Measurements from ENCODE around the gene RCCD1. TPM values are rescaled to one million over a fixed set of nuclear protein-coding genes. Genes with fewer than 3 reads are reported as not detected.

Gene RCCD1
- total RNA-seq, 1 donor from 2014 or later = 21.5 TPM

- Mint-ChIP-seq H3K9me3 (no peaks in the 10 kb centered on the region), H3K27ac (no peak overlapping the region), H3K36me3 (peaks cover 31% of the 10 kb centered on the region), H3K27me3 (ENCODE audit: low read depth) (no peaks in the 10 kb centered on the region), H3K4me3 (no peak overlapping the region), H3K4me1 (no peaks in the 10 kb centered on the region)
- no peak for DNase-seq (ENCODE audit: low spot score in 2 of 2, unreplicated experiment in 2 of 2)
- TF ChIP-seq CTCF (IDR thresholded peaks at IDR 0.05; ENCODE audit: unreplicated experiment) = no peak
Observed at GRCh38 chr15:90968434-90968833, 13.8 kb downstream of the RCCD1 start.

- Mint-ChIP-seq H3K36me3 (peaks cover 29% of the 10 kb centered on the region), H3K27me3 (ENCODE audit: low read depth) (no peaks in the 10 kb centered on the region), H3K4me1 (no peaks in the 10 kb centered on the region), H3K27ac (no peak overlapping the region), H3K4me3 (no peak overlapping the region), H3K9me3 (no peaks in the 10 kb centered on the region)
- TF ChIP-seq CTCF (IDR thresholded peaks at IDR 0.05; ENCODE audit: unreplicated experiment) = no peak
- no peak for DNase-seq (ENCODE audit: low spot score in 2 of 2, unreplicated experiment in 2 of 2)
Observed at GRCh38 chr15:90970274-90970673, 15.6 kb downstream of the RCCD1 start.

- Mint-ChIP-seq H3K36me3 (peaks cover 31% of the 10 kb centered on the region), H3K27me3 (ENCODE audit: low read depth) (no peaks in the 10 kb centered on the region), H3K4me1 (no peaks in the 10 kb centered on the region), H3K27ac (no peak overlapping the region), H3K4me3 (no peak overlapping the region), H3K9me3 (no peaks in the 10 kb centered on the region)
- no peak for DNase-seq (ENCODE audit: low spot score in 2 of 2, unreplicated experiment in 2 of 2)
- TF ChIP-seq CTCF (IDR thresholded peaks at IDR 0.05; ENCODE audit: unreplicated experiment) = no peak
Observed at GRCh38 chr15:90972133-90972532, 17.4 kb downstream of the RCCD1 start.

- no peaks in the 10 kb centered on the region for H3K9me3 Mint-ChIP-seq
- no peaks in the 10 kb centered on the region for H3K4me1 Mint-ChIP-seq
- peaks cover 35% of the 10 kb centered on the region for H3K36me3 Mint-ChIP-seq
- no peak for DNase-seq (ENCODE audit: low spot score in 2 of 2, unreplicated experiment in 2 of 2)
- no peak for TF ChIP-seq CTCF (IDR thresholded peaks at IDR 0.05; ENCODE audit: unreplicated experiment)
- no peaks in the 10 kb centered on the region for H3K27me3 Mint-ChIP-seq (ENCODE audit: low read depth)
- H3K27ac Mint-ChIP-seq = no peak overlapping the region
- no peak overlapping the region for H3K4me3 Mint-ChIP-seq
Observed at GRCh38 chr15:90974216-90974615, 19.5 kb downstream of the RCCD1 start.

- Mint-ChIP-seq H3K27me3 (ENCODE audit: low read depth) (no peaks in the 10 kb centered on the region), H3K4me3 (no peak overlapping the region), H3K36me3 (peaks cover 49% of the 10 kb centered on the region), H3K4me1 (no peaks in the 10 kb centered on the region), H3K27ac (no peak overlapping the region), H3K9me3 (no peaks in the 10 kb centered on the region)
- no peak for DNase-seq (ENCODE audit: low spot score in 2 of 2, unreplicated experiment in 2 of 2)
- no peak for TF ChIP-seq CTCF (IDR thresholded peaks at IDR 0.05; ENCODE audit: unreplicated experiment)
Observed at GRCh38 chr15:90979582-90979981, 24.9 kb downstream of the RCCD1 start.

- peaks cover 5% of the 10 kb centered on the region for H3K4me1 Mint-ChIP-seq
- DNase-seq (ENCODE audit: low spot score in 2 of 2, unreplicated experiment in 2 of 2) = no peak
- no peaks in the 10 kb centered on the region for H3K27me3 Mint-ChIP-seq (ENCODE audit: low read depth)
- H3K27ac Mint-ChIP-seq = no peak overlapping the region
- H3K9me3 Mint-ChIP-seq = no peaks in the 10 kb centered on the region
- peaks cover 45% of the 10 kb centered on the region for H3K36me3 Mint-ChIP-seq
- no peak overlapping the region for H3K4me3 Mint-ChIP-seq
- TF ChIP-seq CTCF (IDR thresholded peaks at IDR 0.05; ENCODE audit: unreplicated experiment) = no peak
Observed at GRCh38 chr15:90981681-90982080, 27.0 kb downstream of the RCCD1 start.

Measured in mesothelial cell of epicardium (in vitro differentiated cells).